Stimulated activated naive CD4-positive, alpha-beta T cell treated with Interleukin-2 at 50 U/mL for 16 hours (primary cell): ENCODE data around the gene PRSS48.
"Not testable (repeated sequence)": the region's sequence is repeated elsewhere in the genome, so short reads cannot be mapped to it uniquely, and the experiment has no call there.

ENCODE experiments used
- DNase-seq: peaks from one replicate; lab custom pipeline; 2025; lab: John Stamatoyannopoulos, UW

The PRSS48 gene

DNA sequence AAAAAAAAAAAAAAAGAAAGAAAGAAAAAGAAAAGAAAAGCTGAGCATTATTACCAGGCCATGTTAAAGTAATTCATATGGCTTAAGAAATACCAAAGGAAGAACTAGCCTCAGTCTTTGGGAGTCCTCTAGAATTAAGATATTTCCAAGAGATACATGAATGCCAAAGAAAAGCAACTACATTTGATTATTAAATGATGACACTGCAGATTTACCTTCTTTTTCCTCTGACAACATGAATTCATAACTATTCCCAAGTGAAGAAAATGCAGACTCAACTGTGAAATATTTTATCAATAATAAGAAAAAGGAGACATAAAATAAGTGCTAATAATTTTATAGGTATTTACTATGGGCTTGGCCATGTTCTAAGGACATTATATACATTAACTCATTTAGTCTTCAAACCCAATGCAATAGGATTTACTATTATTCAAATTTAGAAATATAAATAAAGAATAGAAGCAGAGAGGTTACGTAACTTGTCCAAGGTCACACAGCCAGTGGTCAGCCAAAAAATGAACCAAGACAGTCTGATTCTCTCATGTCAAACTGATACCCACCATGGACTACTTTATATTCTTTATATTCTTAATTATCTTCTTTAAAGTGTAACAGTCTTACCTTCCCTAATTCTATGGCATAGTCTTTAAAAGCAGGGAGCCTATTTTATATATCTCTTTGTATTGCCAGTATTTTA, 41.5 kb downstream of the PRSS48 start:
- DNase-seq, result no peak

- no peak for DNase-seq
Observed at GRCh38 chr4:151319490-151319889, 42.5 kb downstream of the PRSS48 start.

DNA sequence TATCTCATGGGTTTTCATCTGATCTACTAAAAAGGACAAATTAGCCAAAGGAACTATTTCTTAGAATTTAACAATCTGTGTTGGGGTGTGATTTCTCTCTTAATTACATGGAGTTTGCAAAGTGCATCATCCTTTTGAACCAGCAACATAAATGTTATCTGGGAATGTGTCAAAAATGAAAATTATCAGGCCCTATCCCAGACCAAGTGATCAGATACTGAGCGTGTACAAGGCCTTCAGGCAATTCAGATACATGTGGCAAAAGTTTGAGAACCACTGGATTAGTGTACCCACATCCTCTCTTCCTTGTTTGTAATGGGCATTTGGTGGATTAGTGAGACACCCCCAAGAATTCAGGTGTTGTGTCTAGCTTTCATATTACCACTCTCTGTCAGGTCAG, 44.6 kb downstream of the PRSS48 start:
- no peak for DNase-seq

GRCh38 chr4:151322161-151322560, 45.2 kb downstream of the PRSS48 start:
- DNase-seq, result not testable (repeated sequence)

DNA sequence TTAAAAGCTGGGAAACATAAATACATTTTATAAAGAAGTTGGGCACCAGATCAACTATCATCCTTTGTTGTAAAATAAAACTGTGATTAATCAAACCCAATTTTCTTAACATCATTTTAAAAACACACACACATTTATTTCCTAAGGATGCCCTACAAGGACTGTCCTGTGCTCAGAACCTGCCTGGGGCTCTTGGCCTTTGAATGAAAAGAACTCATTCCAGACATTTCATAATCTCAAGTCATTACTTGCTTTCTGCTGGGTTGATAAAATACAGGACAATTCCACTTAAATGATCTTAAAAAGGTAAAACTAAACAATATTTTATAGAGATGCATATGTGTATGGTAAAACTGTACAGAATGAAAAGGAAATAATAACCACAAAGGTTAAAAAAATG, 45.6 kb downstream of the PRSS48 start:
- DNase-seq, result no peak

DNA sequence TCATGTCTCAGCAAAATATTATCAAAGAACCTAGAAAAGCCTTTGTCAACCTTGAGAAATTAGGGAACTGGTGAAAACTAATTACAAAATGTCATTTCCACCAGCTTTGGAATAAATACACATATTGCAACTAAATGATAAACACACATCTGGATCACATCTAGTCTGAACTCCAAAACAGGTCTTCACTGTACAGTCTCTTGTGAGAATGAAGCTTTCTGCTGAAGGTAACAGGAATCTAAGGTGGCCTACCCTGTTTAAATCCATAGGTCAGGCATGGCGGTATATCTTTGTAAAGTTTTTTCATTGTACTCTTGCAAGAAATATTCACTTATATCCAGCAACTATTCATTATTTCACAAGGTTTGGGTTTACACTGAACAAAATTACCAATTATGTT, 46.7 kb downstream of the PRSS48 start:
- DNase-seq, result no peak

- DNase-seq, result no peak
Observed at GRCh38 chr4:151324124-151324751, 47.3 kb downstream of the PRSS48 start.

- no peak for DNase-seq
Observed at GRCh38 chr4:151324752-151325110, 47.8 kb downstream of the PRSS48 start.

- DNase-seq, result no peak
Observed at GRCh38 chr4:151325111-151325948, 48.4 kb downstream of the PRSS48 start, which contains the start of gene SH3D19. TSS of gene SH3D19 (minus strand) at chr4:151325605. CDS start at chr4:151325352, 253 bp downstream.

- DNase-seq, result no peak
Observed at GRCh38 chr4:151325949-151326246, 48.9 kb downstream of the PRSS48 start.

DNA sequence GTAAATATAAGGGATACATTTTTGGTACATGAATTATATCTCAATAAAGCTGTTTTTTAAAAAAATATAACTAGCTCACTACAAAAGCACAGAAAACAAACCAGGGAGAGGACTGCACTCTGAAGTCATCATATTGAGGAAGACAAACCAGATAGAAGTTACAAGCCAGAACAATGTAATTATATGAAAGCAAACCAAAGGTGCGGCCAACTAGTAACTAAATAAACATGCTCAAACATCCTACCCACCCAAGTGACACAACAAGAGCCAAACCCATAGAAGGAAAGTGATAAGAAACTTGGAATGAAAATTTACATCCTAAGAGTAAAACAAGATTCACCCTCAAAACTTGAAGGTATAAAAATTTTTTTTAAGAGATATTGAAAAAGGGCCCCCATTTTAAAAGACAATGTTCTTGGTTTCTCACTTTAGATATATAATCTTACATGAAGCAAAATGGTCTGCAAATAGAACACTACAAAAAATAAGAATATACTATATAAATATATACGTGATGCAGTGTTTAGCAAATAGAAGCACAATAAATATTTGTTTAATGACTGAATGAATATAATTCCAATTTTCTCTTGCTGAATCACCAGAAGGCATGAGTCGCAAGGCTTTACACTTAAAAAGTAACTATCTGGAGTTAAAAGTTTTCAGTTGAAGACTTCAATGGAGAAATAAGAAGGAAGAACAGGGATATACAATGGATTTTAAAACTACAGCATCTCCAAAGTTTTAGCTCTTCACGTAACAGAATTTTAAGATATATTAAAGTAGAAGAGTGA, 52.5 kb downstream of the PRSS48 start:
- DNase-seq, result no peak

DNA sequence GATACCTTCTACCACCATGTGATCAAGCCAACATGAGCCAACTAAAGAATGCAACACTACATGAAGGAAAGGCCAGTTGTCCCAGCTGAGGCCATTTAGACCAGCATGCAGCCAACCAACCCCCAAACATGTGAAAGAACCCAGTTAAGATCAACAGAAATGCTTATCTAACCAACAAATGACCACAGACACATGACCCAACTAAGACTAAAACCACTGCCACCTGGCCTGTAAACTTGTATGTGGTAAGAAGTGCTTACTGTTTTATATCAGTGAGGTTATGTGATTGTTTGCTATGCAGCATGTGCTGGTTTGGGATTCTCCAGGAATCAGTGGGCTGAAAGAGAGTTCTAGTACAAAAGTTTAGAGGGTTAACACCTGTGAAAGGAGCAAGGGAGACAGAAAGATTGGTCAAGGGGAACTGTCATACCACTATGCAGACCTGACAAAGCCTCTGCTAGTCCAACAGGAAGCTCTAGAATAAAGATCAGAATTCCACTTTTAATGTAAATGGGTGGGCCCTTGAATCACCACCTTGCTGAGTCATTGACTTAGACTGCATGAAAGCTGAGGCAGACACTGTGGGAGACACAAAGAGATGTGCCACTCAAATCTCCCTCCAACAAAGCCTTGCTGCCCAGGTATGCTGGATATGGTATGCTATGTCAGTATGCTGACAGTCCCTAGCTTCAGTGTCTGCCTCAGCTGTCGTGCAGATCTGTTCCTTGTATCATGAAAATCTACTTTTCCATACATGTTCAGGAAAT, 54.5 kb downstream of the PRSS48 start:
- no peak for DNase-seq

DNA sequence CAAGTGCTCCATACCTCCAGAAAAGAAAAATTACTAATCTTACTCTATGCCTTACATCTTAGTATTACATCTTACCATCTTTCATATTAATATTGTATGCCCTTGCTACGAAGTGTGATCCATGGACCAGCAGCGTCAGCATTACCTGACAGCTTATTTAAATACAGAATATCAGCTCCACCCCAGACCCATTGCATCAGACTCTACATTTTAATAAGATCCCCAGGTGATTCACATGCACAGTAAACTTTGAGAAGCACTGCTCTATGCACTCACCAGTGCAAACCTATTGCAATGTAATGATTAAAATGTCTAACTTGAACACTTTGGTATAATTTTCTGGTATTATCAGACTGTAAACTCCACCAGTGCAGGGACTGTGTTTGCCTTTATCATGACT, 62.5 kb downstream of the PRSS48 start:
- DNase-seq, result no peak

GRCh38 chr4:151340751-151341385, 63.9 kb downstream of the PRSS48 start:
- DNase-seq, result no peak
